ENCODE results near the gene FBLN1. TPM values are rescaled to one million over a fixed set of nuclear protein-coding genes. Genes with fewer than 3 reads are reported as not detected.

FBLN1 gene
- polyA plus RNA-seq, 1 donor from 2014 or later, result 3.4 TPM

GRCh38 chr22:45504373-45505341 is 2.0 kb downstream of the FBLN1 start:
- Histone ChIP-seq H3K4me3 (ENCODE audit: low read length) (peak overlapping the region; percentile 67), H3K27me3 (ENCODE audit: insufficient read depth, low read depth, low read length) (peaks cover 10% of the 10 kb centered on the region), H3K4me2 (ENCODE audit: low read length) (no peak overlapping the region), H3K36me3 (ENCODE audit: insufficient read depth, low read length) (no peaks in the 10 kb centered on the region), H2AFZ (ENCODE audit: low read depth, low read length) (no peak overlapping the region), H3K27ac (ENCODE audit: low read length) (no peak overlapping the region), H3K9me3 (ENCODE audit: low read length) (no peaks in the 10 kb centered on the region), H3K9ac (ENCODE audit: low read length) (peak overlapping the region; percentile 23), H3K79me2 (replicated peaks; ENCODE audit: insufficient read depth, low read length) (peaks cover 19% of the 10 kb centered on the region), H3F3A (ENCODE audit: insufficient read depth, low read length, poor library complexity, severe bottlenecking) (no peaks in the 10 kb centered on the region), H4K20me1 (ENCODE audit: insufficient read depth) (no peaks in the 10 kb centered on the region), H3K9me2 (ENCODE audit: insufficient read depth, low read length) (no peaks in the 10 kb centered on the region)
- TF ChIP-seq MXI1 (conservative IDR thresholded peaks at IDR 0.05; ENCODE audit: poor library complexity, severe bottlenecking) (no peak), CTCF (IDR thresholded peaks at IDR 0.05; ENCODE audit: poor library complexity, severe bottlenecking) (no peak), EZH2 (IDR thresholded peaks at IDR 0.05; ENCODE audit: borderline replicate concordance, insufficient read depth, low read length, poor library complexity, severe bottlenecking) (no peak), REST (IDR thresholded peaks at IDR 0.05; ENCODE audit: borderline replicate concordance) (no peak), RAD21 (conservative IDR thresholded peaks at IDR 0.05) (no peak), SMC3 (conservative IDR thresholded peaks at IDR 0.05; ENCODE audit: poor library complexity) (no peak), TAF1 (IDR thresholded peaks at IDR 0.05; ENCODE audit: low read depth) (no peak), POLR2AphosphoS5 (IDR thresholded peaks at IDR 0.05) (no peak), EP300 (conservative IDR thresholded peaks at IDR 0.05; ENCODE audit: poor library complexity, severe bottlenecking) (no peak)

GRCh38 chr22:45505991-45506747 is 3.5 kb downstream of the FBLN1 start:
- Histone ChIP-seq H3K9me2 (ENCODE audit: insufficient read depth, low read length) (no peaks in the 10 kb centered on the region), H3K79me2 (replicated peaks; ENCODE audit: insufficient read depth, low read length) (peaks cover 22% of the 10 kb centered on the region), H3K9ac (ENCODE audit: low read length) (no peak overlapping the region), H3K4me2 (ENCODE audit: low read length) (no peak overlapping the region), H4K20me1 (ENCODE audit: insufficient read depth) (no peaks in the 10 kb centered on the region), H3F3A (ENCODE audit: insufficient read depth, low read length, poor library complexity, severe bottlenecking) (no peaks in the 10 kb centered on the region), H2AFZ (ENCODE audit: low read depth, low read length) (no peak overlapping the region), H3K36me3 (ENCODE audit: insufficient read depth, low read length) (no peaks in the 10 kb centered on the region), H3K9me3 (ENCODE audit: low read length) (no peaks in the 10 kb centered on the region), H3K4me3 (ENCODE audit: low read length) (no peak overlapping the region), H3K27ac (ENCODE audit: low read length) (no peak overlapping the region), H3K27me3 (ENCODE audit: insufficient read depth, low read depth, low read length) (peaks cover 10% of the 10 kb centered on the region)
- TF ChIP-seq POLR2AphosphoS5 (IDR thresholded peaks at IDR 0.05) (no peak), RAD21 (conservative IDR thresholded peaks at IDR 0.05) (no peak), EP300 (conservative IDR thresholded peaks at IDR 0.05; ENCODE audit: poor library complexity, severe bottlenecking) (no peak), REST (IDR thresholded peaks at IDR 0.05; ENCODE audit: borderline replicate concordance) (no peak), TAF1 (IDR thresholded peaks at IDR 0.05; ENCODE audit: low read depth) (no peak)

Data from neural cell (in vitro differentiated cells).